Stimulated activated CD8-positive, alpha-beta memory T cell treated with anti-CD3 and anti-CD28 coated beads, Interleukin-7, amount 100 ng/mL, for 48 hours (primary cell): Measurements from ENCODE around the gene KEL.

Experiments used
- DNase-seq, 2 donors: peaks; one replicate each; pipeline ENCODE4 v3.0.0-alpha.2; 2020; ENCODE audit warnings: low read depth in 1 of 2; ENCODE audit errors: extremely low read depth in 1 of 2

The KEL gene

GRCh38 chr7:142963993-142964392 is 1.8 kb upstream of the KEL start:
- no peak for DNase-seq

DNA sequence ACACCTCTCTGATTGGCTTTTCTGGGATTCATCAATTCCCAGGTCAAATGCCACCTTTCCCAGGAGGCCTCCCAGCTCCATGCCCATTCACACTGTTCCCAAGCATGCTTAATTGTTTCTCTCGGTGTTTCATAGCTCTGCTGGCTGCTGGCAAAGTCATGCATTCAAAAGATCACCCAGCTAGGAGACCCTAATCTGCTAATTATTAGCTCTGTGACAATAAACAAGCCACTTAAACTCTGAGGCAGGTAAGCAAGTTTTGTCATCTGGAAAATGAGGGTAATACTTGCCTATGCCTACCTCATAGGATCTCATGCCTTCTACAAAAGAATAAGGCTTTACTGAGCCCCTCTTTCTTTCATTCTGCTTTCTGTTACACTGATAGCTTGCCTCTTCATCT is 828 bp upstream of the KEL start:
- DNase-seq: no peak

DNA sequence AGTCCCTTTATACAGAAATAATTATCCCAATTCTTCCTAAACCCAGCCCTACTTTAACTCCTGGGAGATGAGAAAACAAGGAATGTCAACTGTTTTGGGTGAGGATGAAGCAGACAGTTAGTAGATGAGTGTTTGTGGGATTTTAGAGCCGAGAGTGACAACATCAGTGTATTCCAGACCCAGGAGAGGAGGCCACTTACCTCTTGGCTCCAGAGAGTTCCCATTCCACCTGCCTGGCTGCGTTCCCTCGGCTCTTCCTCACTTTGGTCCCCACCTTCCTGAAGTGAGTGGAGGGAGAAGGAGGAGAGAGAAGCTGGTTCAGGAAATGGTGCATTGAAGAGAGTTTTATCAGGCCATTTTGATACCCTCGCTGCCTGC is 579 bp downstream of the KEL start:
- DNase-seq: no peak

DNA sequence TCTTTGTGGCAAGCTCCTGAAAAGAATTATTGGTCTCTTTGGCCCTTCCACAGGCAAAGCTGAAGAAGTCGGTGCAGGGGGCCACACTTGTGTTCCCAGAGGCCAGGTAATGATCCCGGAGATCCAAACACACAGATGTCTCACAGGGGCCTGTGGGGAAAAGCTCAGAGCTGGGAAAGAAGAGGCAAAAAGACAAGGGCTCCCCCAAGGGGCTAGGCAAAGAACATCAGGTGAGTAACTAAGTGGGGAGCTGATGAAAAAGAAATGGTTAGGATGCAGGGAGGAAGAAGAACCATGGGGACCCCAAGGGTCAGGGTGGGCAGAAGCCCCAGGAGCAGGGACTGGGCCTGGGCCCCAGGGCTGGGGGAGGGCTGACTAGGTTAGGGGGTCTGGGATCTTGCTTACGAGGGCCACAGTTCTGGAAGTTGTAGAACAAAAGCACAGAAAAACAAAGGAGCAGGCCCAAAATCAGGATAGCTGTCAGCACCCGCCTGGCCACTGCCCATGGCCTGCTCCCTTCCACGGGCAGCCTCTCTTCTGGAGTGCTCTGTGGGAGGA is 1.1 kb downstream of the KEL start:
- DNase-seq: no peak

- DNase-seq: no peak
These were observed 3.0 kb downstream of the KEL start for GRCh38 chr7:142959202-142959601.

DNA sequence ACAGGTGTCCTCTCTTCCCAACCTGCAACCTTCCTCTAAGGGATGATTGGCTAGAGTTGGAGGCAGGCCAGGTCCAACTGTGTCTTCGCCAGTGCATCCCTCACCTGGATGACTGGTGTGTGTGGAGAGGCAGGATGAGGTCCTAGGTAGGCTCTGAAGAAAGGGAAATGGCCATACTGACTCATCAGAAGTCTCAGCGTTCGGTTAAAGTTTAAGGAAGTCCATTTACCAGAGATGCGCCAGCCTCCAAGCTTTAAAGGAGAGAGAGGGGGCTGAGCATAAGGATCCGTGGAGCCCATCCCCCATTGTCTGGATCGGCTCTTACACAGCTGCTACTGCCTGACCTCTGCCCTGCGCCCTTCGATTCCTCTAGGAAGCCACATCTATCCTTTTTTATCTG is 4.4 kb downstream of the KEL start:
- no peak for DNase-seq

GRCh38 chr7:142956951-142957623 is 5.1 kb downstream of the KEL start:
- DNase-seq: no peak

DNA sequence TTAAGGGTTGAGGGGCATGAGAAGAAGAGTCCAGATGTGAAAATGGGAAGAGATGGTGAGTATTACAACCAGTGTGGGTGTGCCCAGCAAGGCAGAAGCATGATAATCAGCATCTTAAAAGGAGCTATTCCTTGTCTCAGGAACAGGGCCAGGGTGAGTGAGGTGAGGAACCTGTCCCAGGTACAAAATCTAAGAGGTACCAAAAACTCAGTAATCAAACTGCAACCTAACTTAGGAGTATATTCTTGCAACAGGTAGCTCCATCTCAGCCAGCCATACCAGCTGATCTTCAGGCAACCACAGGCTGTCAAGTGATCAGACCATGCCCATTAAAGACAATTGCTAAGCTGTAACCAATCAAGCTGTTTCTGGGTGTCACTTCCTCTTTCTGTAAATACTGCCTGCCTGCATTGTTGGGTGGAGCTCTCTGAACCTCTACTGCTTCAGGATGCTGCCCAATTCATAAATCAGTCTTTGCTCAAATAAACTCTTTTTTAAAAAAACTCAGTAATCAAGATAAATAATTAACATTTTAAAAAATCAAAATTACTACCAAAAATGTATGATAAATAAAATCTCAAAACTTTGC is 7.4 kb downstream of the KEL start:
- DNase-seq: no peak

- DNase-seq: no peak
These were observed 11.9 kb downstream of the KEL start for GRCh38 chr7:142950235-142950634.

- no peak for DNase-seq
These were observed 13.6 kb downstream of the KEL start for GRCh38 chr7:142948603-142949002.

DNA sequence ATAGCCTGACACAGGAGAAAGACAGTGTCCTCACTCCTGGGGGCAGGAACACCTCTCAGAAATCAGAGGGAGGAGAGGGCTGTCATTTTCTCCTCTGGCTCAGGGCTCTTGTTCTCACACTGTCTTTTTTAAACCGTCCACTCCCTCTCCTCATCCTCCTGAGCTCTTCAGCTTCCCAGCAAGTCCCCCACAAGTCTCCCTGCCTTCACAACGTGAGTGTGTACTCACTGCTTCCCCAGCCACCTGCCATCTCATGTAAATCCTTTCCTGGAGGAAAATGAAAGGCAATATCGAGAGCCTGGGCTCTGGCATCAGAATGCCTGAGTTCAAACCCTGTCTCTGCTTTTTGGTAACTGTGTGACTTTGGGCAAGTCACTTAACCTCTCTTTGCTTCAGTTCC is 17.2 kb downstream of the KEL start:
- DNase-seq: no peak

DNA sequence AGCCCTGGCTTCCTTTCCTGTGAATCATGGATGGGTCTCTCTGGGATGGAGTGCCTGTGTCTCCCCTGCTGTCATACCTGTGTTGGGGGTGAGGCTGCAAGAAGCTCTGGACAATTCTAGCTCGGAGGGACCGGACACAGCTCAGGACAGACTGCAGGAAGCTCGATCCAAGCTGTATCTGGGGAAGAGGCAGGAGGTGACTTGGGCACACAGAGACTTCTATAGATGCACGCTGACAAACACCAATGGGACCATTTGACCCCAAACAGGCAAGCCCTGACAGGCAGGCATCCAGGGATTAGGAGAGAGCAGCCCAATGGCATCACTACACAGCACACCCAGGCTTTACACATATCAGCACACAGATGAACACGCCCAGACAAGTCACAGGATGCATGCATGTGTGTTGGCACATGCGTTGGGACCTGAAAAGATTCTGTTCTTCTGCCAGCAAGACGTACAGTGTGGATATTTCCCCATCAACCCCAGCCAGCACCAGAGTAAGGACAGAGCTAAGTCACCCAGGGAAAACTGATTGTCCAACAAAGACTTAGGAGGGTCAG is 18.4 kb downstream of the KEL start:
- no peak for DNase-seq

DNA sequence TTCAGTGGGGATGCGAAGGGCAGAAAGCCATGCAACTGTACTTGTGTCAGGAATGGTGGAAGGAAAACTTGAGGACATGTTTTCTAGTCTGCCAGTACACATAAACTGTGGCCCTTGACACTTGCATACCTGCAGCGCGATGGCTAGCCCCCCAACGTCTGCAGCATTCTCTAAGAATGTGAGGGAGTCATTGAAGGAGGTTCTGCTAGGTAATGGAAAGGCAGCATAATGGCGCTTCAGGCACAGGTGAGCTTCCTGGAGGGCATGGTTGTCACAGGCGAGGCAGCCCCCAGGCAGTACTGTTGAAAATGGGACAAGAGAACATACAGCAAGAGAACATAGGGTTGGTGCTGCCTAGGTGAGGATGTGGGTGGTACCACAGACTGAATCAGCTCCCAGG is 19.4 kb downstream of the KEL start:
- no peak for DNase-seq

DNA sequence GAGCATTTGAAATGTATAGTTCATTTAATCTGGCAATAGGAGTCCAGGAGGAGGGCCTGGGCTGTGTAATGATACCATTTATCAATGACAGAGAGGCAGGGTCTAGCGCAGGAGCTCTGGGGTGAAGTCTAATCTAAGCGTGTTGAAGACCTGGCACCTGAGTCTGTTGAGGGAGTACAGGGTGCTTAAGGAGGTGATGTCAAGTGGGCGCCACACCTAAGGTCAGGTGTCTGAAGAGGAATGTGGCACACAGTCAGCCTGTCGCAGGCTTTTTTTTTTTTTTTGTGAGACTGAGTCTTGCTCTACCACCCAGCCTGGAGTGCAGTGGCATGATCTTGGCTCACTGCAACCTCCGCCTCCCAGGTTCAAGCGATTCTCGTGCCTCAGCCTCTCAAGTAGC is 20.6 kb downstream of the KEL start:
- no peak for DNase-seq

DNA sequence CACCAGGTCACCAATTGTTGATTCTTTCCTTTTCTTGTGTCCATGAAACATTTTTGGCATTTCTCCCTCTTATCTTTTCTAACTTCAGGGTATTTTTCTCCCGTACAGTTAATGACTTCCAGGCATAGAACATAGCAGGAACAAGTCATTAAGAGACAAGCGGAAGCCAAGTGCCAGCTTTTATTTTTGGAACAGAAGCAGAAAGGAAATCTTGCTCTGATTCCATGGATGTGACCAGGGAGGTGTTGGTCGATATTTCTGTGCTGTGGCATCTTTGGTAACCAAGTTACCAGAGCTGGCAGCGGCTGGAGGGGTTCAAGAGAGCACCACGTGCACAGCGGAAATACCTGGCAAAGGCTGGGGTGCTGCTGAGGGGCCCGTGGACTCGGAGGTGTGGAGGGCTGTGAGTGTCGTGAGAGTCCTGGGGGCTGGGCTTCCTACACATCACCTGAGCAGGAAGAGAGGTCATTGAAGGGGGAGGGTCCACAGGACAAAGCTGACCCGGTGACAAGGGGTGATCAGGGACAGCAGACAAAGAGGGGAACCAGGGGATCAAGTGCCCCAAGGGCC is 21.1 kb downstream of the KEL start:
- DNase-seq: no peak

DNA sequence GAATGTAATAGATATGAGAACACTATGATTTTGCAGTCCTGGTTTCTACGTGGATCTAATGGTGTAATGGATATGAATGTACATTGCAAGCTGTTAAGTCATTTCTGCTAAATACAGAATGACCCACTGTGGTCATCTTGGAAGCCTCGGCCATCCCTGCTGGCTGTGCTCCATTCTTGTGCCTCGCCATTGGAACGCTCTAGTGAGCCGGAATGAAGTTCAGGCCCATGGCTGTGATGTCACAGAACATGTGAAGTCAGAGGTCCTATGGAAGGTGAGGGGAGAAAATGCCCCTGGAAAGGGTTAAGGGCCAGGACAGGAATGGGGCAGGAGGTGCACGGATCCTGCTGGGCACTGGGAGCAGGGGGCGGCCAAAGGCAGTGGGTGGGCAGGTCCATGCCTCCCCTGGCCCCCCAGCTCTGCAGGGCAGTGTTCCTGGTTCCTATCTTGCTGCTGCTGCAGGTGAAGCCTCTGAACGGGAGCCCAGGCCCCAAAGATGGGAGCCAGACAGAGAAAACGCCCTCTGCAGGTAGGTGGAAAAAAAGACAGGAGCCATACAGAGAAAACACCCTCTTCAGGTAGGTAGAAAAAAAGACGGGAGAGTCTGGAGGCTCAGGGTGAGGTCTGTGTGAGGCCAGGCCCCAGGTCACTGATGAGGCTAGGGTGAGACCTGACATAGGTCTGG is 22.8 kb downstream of the KEL start, which contains the start of gene LLCFC1:
LLCFC1 (plus strand) TSS at position 259 of the 685 bp plus-strand sequence; CDS start at position 397, 138 bp downstream.
- no peak for DNase-seq

DNA sequence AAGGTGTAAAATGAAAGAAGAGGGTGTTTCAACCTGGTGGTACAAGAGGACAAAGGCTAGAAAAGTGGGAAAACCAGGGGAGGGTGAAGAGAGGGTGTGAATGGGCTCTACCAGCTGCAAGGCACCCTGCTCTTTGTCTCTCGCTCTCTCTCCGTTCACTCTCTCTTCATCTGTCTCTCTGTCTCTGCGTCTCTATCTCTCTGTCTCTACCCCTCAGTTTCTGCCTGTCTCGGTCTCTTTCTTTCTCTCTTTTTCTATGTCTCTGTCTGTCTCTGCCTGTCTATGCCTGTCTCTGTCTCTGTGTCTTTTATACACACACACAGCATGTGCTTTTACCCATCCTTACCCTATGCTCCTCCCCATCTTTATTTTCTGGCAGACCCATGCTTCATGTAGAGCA is 23.6 kb downstream of the KEL start:
- DNase-seq: no peak

GRCh38 chr7:142935941-142936565 is 26.1 kb downstream of the KEL start:
- DNase-seq: no peak

GRCh38 chr7:142934056-142934455 is 28.1 kb downstream of the KEL start:
- no peak for DNase-seq

DNA sequence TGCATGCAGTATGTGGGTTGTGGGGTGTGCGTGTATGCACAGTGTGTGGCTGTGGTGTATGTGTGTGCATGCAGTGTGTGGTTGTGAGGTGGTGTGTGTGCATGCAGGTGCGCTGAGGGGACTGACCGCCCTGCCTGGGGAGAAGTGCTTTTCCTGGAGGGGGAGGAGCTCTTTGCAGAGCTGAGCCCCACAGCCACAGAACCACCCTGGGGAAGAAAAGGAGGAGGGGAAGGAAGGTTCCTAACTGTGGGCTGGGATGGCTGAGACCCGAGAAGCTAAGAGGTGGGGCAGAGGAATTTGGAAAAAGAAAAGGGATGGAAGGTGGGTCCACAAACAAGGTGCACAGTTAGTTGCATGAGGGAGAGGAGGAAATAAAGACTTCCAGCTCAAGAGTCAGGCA is 28.5 kb downstream of the KEL start, which contains the start of gene TRPV5:
TRPV5 (minus strand) TSS at position 123 of the 400 bp plus-strand sequence. CDS start 287 bp downstream, outside the sequence.
- DNase-seq: no peak

- DNase-seq: no peak
These were observed 29.1 kb downstream of the KEL start for GRCh38 chr7:142933092-142933475.
